Astrocyte (in vitro differentiated cells and primary cell): ENCODE results near the gene KCNG2. TPM values are rescaled to one million over a fixed set of nuclear protein-coding genes. Genes with fewer than 3 reads are reported as not detected.

ENCODE experiments used
- DNase-seq: peaks from one replicate; pipeline ENCODE4 v3.0.0-alpha.2; 2010; ENCODE audit warnings: low read depth
- FAIRE-seq: peaks from 2 replicates; lab custom pipeline; 2011; peaks lifted over from hg19 to GRCh38; lab: Jason Lieb, UNC
- H2AFZ ChIP-seq: 2 replicates; pipeline ENCODE4 v1.6.0; 2012; ENCODE audit warnings: low read depth, low read length, inconsistent platforms
- H3K27ac ChIP-seq: 2 replicates; pipeline ENCODE4 v1.5.1; 2011; ENCODE audit warnings: low read depth, low read length, inconsistent platforms
- H3K27me3 ChIP-seq: 2 replicates; pipeline ENCODE4 v1.6.0; 2011; ENCODE audit warnings: low read length, inconsistent platforms; ENCODE audit not compliant: insufficient read depth
- H3K36me3 ChIP-seq: 2 replicates; pipeline ENCODE4 v1.5.1; 2011; ENCODE audit warnings: low read length, inconsistent platforms; ENCODE audit not compliant: insufficient read depth
- H3K4me1 ChIP-seq: 2 replicates; pipeline ENCODE4 v1.5.1; 2011; ENCODE audit warnings: low read length, inconsistent platforms; ENCODE audit not compliant: insufficient read depth
- H3K4me2 ChIP-seq: 2 replicates; pipeline ENCODE4 v1.6.0; 2012; ENCODE audit warnings: low read length, inconsistent platforms
- H3K4me3 ChIP-seq: 2 replicates; pipeline ENCODE4 v1.5.1; 2011; ENCODE audit warnings: low read depth, mild to moderate bottlenecking, low read length, inconsistent platforms; ENCODE audit not compliant: insufficient read depth
- H3K79me2 ChIP-seq: 2 replicates; pipeline ENCODE4 v1.6.0; 2012; ENCODE audit warnings: mild to moderate bottlenecking, low read length, inconsistent platforms; ENCODE audit not compliant: insufficient read depth
- H3K9ac ChIP-seq: 2 replicates; pipeline ENCODE4 v1.6.0; 2012; ENCODE audit warnings: mild to moderate bottlenecking, low read length, inconsistent platforms
- H3K9me3 ChIP-seq: 2 replicates; pipeline ENCODE4 v1.5.1; 2012; ENCODE audit warnings: low read depth, mild to moderate bottlenecking, low read length, inconsistent platforms; ENCODE audit not compliant: insufficient read depth
- H4K20me1 ChIP-seq: 2 replicates; pipeline ENCODE4 v1.6.0; 2012; ENCODE audit warnings: low read length, inconsistent platforms; ENCODE audit not compliant: insufficient read depth
- H3K27ac Mint-ChIP-seq: one replicate; pipeline ENCODE4 v1.8.0; 2021; ENCODE audit warnings: mild to moderate bottlenecking, mixed read lengths; ENCODE audit not compliant: unreplicated experiment
- H3K27me3 Mint-ChIP-seq: one replicate; pipeline ENCODE4 v1.8.0; 2021; ENCODE audit warnings: low read depth, mixed read lengths; ENCODE audit not compliant: unreplicated experiment
- H3K36me3 Mint-ChIP-seq: one replicate; pipeline ENCODE4 v1.8.0; 2021; ENCODE audit warnings: low read depth, mixed read lengths; ENCODE audit not compliant: unreplicated experiment
- H3K4me1 Mint-ChIP-seq: one replicate; pipeline ENCODE4 v1.8.0; 2021; ENCODE audit warnings: low read depth, mixed read lengths; ENCODE audit not compliant: unreplicated experiment
- H3K4me3 Mint-ChIP-seq: one replicate; pipeline ENCODE4 v1.8.0; 2021; ENCODE audit warnings: mild to moderate bottlenecking, moderate library complexity, mixed read lengths; ENCODE audit not compliant: unreplicated experiment
- H3K9me3 Mint-ChIP-seq: one replicate; pipeline ENCODE4 v1.8.0; 2021; ENCODE audit warnings: mild to moderate bottlenecking, mixed read lengths; ENCODE audit not compliant: unreplicated experiment
- EZH2 ChIP-seq: IDR thresholded peaks from 2 replicates; pipeline ENCODE4 v1.6.1; 2012; ENCODE audit warnings: mild to moderate bottlenecking, low read length, inconsistent platforms; ENCODE audit not compliant: insufficient read depth
- total RNA-seq: library from RNA; stranded (reverse); gene quantifications from 2 replicates; pipeline ENCODE4 v1.2.1, GENCODE V29; 2021
- TF ChIP-seq, protein P1 (sequence below): IDR thresholded peaks from 2 replicates; pipeline ENCODE4 v1.5.1; 2011; ENCODE audit warnings: low read depth, mild to moderate bottlenecking, inconsistent platforms, low read length, moderate library complexity; ENCODE audit not compliant: insufficient read depth

The KCNG2 gene
- total RNA-seq, 1 donor from 2014 or later = 0.16 TPM

DNA sequence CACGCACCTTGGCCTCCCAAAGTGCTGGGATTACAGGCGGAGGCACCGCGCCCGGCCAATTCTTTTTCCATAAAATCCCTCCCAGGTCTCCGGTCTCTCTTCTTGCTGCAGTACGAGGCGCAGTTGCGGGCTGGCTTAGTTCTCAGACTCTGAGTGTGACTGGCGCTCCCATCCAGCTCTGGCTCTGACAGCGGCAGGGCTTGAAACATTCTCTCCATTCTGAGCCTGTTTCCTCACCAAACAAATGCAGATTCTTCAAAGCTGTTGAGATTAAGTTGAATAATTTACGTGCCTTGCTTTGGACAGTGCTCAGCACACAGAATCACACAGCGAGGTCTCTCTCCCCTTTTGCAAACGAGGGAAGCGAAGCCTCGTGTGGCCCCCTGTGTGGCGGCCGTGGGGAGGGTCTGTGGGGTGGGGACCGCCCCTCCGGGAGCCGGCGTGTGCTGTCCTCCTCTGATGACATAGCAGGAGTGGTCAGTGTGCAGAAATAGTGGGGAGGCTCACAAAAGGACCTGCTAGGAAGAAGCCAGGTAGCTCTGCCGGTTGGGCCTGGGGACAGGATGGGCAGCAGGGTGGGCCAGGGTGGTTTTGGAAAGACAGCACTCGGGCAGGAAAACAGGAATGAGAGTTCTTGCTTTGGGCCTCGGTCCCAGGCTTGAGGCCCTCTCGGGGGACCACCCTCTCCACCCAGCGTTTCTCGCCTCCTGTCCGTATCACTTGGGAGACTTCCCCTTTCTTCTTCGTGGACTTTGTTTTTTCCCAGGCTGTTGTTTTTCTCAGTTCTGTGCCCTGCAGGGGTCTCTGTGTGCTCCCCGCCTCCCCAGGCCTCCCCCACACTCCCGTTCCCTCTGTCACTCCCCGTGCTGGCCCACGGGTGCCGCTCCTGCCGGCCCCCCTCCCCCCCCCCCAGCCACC is 75.0 kb downstream of the KCNG2 start:
- no peaks in the 10 kb centered on the region for H3K79me2 ChIP-seq
- Mint-ChIP-seq H3K27ac (no peak overlapping the region), H3K36me3 (peaks cover 2% of the 10 kb centered on the region), H3K9me3 (no peaks in the 10 kb centered on the region), H3K4me1 (no peaks in the 10 kb centered on the region), H3K4me3 (no peak overlapping the region), H3K27me3 (peaks cover 25% of the 10 kb centered on the region)
- H2AFZ ChIP-seq = no peak overlapping the region
- no peak overlapping the region for H3K27ac ChIP-seq
- TF ChIP-seq, protein P1, sequence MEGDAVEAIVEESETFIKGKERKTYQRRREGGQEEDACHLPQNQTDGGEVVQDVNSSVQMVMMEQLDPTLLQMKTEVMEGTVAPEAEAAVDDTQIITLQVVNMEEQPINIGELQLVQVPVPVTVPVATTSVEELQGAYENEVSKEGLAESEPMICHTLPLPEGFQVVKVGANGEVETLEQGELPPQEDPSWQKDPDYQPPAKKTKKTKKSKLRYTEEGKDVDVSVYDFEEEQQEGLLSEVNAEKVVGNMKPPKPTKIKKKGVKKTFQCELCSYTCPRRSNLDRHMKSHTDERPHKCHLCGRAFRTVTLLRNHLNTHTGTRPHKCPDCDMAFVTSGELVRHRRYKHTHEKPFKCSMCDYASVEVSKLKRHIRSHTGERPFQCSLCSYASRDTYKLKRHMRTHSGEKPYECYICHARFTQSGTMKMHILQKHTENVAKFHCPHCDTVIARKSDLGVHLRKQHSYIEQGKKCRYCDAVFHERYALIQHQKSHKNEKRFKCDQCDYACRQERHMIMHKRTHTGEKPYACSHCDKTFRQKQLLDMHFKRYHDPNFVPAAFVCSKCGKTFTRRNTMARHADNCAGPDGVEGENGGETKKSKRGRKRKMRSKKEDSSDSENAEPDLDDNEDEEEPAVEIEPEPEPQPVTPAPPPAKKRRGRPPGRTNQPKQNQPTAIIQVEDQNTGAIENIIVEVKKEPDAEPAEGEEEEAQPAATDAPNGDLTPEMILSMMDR = no peak
- no peak for TF ChIP-seq EZH2
- H3K4me1 ChIP-seq = no peaks in the 10 kb centered on the region
- no peaks in the 10 kb centered on the region for H3K9me3 ChIP-seq
- no peak for DNase-seq
- H3K4me2 ChIP-seq = no peak overlapping the region
- peaks cover 5% of the 10 kb centered on the region for H3K27me3 ChIP-seq
- H4K20me1 ChIP-seq = no peaks in the 10 kb centered on the region
- no peak overlapping the region for H3K4me3 ChIP-seq
- no peak overlapping the region for H3K9ac ChIP-seq
- no peak for FAIRE-seq
- no peaks in the 10 kb centered on the region for H3K36me3 ChIP-seq

DNA sequence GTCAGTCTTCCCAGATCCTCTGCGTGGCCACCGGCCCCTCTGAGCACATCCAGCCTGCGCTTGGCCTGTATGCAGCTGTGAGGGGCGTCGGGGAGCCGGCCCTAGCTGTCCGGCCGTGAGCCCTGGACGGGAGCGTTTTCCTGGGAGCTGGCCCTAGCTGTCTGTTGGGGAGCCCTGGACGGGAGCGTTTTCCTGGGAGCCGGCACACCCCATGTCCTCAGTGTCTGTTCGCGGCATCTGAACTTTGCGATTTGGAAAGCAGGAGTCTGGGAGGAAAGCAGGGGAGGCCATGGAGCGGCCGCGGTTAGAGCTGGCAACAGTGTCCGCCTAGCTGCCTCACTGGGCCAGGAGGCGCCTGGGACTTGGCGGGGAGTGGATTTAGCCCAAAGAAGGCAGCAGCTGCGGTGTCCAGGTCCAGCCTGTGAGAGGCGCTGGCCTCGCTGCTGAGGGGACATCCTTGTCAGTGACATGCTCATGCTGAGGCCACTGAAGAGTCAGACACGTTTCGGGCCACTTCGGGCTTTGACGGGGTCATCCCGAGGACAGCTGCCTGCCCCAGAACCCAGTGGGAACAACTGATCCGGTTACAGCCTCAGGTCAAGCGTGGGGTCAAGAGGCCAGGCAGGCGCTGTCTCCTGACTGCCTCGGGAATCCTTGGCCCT is 75.8 kb downstream of the KCNG2 start:
- H3K36me3 ChIP-seq = no peaks in the 10 kb centered on the region
- H3K4me3 Mint-ChIP-seq = no peak overlapping the region

More for the DNA sequence above, 75.8 kb downstream of the KCNG2 start:
- no peak for FAIRE-seq
- no peak overlapping the region for H2AFZ ChIP-seq
- H3K9ac ChIP-seq = no peak overlapping the region
- H3K4me2 ChIP-seq = no peak overlapping the region
- H3K9me3 Mint-ChIP-seq = no peaks in the 10 kb centered on the region
- H3K36me3 Mint-ChIP-seq = peaks cover 2% of the 10 kb centered on the region
- H3K27me3 ChIP-seq = peaks cover 5% of the 10 kb centered on the region
- H3K9me3 ChIP-seq = no peaks in the 10 kb centered on the region
- H3K27ac Mint-ChIP-seq = no peak overlapping the region
- peaks cover 25% of the 10 kb centered on the region for H3K27me3 Mint-ChIP-seq
- no peaks in the 10 kb centered on the region for H3K4me1 ChIP-seq
- no peaks in the 10 kb centered on the region for H4K20me1 ChIP-seq
- no peak overlapping the region for H3K27ac ChIP-seq
- TF ChIP-seq EZH2 = no peak
- TF ChIP-seq, protein P1 = no peak
- no peaks in the 10 kb centered on the region for H3K4me1 Mint-ChIP-seq
- H3K79me2 ChIP-seq = no peaks in the 10 kb centered on the region
- no peak overlapping the region for H3K4me3 ChIP-seq
- no peak for DNase-seq
